Measurements from ENCODE around the gene DENND5A. TPM values are rescaled to one million over a fixed set of nuclear protein-coding genes. Genes with fewer than 3 reads are reported as not detected.
A peak's percentile ranks its signal among the peaks of the same experiment; 100 is the strongest.

The DENND5A gene
- total RNA-seq, 1 donor, result 152 TPM

DNA sequence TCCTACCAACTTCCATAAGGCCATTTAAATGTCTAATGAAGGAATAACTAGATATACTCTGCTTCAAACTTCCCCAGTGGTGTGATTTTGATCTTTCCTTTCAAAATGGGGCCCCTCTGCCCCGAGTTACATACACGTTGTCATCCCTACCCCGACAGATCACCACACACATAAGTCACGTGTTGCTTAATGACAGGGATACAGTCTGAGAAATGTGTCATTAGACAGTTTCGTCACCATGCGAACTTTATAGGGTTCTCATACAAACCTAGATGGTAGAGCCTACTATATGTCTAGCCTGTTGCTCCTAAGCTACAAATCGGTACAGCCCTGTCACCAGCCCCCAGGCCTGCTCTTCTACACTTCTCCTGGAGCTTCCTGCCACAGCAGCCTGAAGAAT is 124.0 kb downstream of the DENND5A start:
- no peak overlapping the region for H3K4me3 ChIP-seq (ENCODE audit: low read depth, low read length)
- TF ChIP-seq, protein P1, sequence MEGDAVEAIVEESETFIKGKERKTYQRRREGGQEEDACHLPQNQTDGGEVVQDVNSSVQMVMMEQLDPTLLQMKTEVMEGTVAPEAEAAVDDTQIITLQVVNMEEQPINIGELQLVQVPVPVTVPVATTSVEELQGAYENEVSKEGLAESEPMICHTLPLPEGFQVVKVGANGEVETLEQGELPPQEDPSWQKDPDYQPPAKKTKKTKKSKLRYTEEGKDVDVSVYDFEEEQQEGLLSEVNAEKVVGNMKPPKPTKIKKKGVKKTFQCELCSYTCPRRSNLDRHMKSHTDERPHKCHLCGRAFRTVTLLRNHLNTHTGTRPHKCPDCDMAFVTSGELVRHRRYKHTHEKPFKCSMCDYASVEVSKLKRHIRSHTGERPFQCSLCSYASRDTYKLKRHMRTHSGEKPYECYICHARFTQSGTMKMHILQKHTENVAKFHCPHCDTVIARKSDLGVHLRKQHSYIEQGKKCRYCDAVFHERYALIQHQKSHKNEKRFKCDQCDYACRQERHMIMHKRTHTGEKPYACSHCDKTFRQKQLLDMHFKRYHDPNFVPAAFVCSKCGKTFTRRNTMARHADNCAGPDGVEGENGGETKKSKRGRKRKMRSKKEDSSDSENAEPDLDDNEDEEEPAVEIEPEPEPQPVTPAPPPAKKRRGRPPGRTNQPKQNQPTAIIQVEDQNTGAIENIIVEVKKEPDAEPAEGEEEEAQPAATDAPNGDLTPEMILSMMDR (IDR thresholded peaks at IDR 0.05; ENCODE audit: insufficient read depth, low read depth, low read length), result no peak
- no peak for DNase-seq (ENCODE audit: low read depth)

DNA sequence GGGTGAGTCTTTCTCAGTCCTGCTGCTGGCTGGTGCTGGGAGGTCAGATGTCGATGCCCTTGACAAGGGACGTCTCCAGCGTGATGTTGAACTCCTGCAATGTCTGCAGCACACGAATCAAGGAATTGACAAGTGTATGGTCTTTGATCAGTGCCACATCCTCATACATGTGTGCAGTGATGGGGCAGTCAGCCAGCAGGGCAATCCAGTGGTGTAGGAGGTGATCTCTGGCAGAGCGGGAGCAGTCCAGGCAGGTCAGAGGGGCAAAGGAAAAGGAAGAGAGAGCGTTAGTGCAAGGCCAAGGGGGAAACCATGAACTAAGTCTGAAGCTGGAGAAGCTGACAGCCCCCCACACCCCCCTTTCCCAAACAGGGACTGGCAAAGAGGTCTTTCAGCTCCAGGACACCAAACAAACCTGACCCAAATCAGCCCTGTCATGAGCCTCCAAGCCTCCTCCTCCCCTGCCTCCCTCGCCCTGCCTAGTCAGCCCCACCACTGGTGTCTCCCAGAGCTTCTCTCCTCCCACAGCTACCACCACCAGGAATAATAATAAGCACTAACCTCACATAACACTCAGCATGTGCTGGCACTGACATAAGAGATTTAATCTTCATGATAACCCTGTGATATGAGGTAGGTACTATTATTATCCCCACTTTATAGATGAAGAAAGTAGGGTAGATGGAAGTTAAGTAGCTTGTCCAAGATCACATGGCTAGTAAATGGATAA is 125.4 kb downstream of the DENND5A start:
- no peak for DNase-seq (ENCODE audit: low read depth)

DNA sequence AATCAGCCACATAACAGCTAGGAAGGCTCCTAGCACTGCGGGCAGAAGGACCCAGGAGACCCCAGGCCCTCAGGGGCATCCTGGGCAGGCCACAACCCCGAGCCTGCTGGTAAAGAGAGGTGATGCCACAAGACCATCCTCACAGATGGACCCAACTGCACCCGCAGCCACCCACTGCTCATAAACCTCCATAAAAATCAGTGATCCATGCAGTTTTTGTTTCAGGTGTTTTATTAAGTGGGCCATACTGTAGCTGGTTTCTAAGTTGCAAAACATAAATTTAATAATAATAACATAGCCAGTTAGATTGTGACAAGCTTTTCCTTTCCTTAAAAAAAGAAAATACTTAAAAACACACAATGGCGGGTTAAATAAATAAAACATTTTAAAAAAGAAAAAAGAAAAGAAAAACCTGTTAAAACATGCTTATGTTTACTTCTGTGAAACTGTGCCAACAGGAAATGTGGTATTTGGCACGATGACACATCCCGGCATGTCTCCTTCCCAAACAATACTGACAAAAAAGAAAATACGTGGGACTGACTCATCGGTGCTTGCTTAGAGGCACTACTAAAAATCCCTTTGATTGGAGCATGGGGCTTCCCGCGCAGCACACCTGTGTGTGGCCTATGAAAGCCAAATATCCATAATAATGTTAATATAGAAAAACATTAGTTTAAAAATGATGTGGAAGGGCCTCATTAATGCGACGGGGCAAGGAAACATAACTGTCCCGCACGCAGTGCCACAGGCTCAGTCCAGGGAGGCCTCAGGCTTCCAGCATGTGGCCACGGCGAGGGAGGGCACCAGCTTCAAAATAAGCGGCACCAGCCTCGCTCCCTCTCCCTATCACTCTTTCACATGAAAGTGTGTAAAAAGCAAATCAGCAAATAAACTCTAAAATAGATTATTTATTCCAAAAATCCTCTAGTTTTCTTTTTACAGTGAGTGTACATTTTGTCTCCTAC is 126.3 kb downstream of the DENND5A start:
- H3K4me3 ChIP-seq (ENCODE audit: low read depth, low read length), result no peak overlapping the region
- TF ChIP-seq, protein P1 (IDR thresholded peaks at IDR 0.05; ENCODE audit: insufficient read depth, low read depth, low read length), result no peak
- DNase-seq (ENCODE audit: low read depth), result peak; percentile 72

More for the DNA sequence above, 125.4 kb downstream of the DENND5A start:
- no peak overlapping the region for H3K4me3 ChIP-seq (ENCODE audit: low read depth, low read length)
- TF ChIP-seq, protein P1 (IDR thresholded peaks at IDR 0.05; ENCODE audit: insufficient read depth, low read depth, low read length), result no peak

DNA sequence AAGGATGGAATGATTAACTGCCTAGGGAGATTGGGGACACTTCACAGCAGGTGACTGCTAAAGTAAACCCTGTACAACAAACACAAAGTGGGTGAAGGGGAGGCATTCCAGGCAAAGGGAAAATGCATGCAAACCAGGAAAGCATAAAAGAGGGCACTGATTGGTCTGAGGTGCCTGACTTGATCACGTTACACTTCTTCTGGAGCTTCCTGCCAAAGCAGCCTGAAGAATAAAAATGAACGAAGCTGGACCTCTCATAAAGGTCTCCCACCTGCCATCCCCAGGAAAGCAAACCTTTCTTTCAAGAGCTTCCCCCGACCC is 127.1 kb downstream of the DENND5A start:
- TF ChIP-seq, protein P1 (IDR thresholded peaks at IDR 0.05; ENCODE audit: insufficient read depth, low read depth, low read length), result no peak
- DNase-seq (ENCODE audit: low read depth), result no peak
- H3K4me3 ChIP-seq (ENCODE audit: low read depth, low read length), result no peak overlapping the region

DNA sequence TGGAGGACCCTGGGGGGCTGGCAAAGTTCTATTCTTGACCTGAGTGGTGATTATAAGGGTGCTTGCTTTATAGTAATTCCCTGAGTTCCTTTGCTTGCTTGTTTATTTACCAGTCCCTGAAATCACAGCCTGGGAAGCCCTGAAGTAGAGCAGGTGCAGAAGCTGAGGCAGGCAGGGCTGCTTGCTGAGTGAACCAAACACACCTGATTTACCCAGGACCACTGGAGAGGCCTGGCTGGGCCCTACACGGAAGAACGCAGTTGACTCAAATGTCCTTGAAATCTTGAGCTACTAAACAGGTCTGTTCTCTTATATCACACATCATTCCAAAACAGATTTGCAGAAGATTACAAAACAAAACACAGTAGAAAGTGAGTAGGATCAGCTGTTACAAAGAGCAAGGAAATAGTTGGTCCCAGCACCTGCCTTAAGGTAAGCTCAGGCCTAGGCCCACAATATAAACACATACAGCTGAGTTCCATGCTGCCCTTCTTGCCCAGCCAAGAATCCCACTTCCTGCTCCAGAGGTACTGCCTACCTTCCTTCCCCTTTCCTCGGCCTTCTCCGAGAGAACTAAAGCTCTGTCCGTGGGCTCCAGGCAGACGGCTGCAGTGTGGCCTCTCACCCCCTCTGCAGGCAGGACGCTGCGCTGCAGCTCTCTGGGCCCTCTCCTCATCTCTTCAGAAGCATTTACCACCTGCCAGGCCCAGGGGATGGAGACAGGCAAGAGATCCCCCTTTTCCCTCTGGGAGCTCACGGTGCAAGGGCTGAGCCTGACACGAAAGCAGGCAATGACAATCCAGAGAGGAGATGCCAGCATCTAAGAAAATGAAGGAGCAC is 127.6 kb downstream of the DENND5A start:
- H3K4me3 ChIP-seq (ENCODE audit: low read depth, low read length), result no peak overlapping the region
- TF ChIP-seq, protein P1 (IDR thresholded peaks at IDR 0.05; ENCODE audit: insufficient read depth, low read depth, low read length), result peak; percentile 99
- peak; percentile 70 for DNase-seq (ENCODE audit: low read depth)

DNA sequence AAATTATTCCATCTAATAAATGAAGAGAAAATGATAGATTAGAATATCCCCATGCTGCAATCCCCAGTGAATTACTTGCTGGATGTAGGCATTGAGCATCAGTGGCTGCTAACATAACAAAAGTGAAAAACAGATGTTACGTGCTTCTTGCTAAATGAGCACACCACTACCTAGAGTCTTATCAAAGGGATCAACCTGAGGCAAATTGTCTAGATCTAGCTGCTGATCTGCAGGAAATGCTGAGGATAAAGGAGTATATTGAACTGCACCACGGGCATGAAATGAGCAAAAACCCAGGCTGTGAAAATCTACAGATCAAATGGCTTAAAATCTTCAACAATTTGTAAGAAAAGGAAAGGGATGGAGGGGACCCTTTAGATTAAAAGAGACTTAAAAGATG is 128.4 kb downstream of the DENND5A start:
- TF ChIP-seq, protein P1 (IDR thresholded peaks at IDR 0.05; ENCODE audit: insufficient read depth, low read depth, low read length), result no peak
- H3K4me3 ChIP-seq (ENCODE audit: low read depth, low read length), result no peak overlapping the region
- no peak for DNase-seq (ENCODE audit: low read depth)

Data from fibroblast of villous mesenchyme (primary cell).